GM21786 (cell line): ENCODE data around the gene YBX2.

Experiments
- ATAC-seq: cut with Tn5 transposase; IDR thresholded peaks from one replicate; pipeline ENCODE4 v1.9.1; 2021; ENCODE audit not compliant: unreplicated experiment

The YBX2 gene

DNA sequence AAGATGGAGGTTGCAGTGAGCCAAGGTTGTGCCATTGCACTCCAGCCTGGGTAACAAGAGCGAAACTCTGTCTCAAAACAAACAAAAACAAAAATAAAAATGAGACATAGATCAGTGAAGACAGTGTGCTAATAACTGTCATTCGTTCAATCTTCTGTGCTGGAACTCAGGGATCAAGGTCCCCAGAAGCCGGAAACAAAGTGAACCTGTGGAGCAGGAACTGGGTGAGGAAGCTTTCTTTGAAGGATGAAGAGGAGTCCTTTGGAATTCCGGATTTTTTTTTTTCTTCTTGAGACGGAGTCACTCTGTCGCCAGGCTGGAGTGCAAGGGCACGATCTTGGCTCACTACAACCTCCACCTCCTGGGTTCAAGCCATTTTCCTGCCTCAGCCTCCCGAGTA, 15.0 kb downstream of the YBX2 start:
- ATAC-seq: no peak

DNA sequence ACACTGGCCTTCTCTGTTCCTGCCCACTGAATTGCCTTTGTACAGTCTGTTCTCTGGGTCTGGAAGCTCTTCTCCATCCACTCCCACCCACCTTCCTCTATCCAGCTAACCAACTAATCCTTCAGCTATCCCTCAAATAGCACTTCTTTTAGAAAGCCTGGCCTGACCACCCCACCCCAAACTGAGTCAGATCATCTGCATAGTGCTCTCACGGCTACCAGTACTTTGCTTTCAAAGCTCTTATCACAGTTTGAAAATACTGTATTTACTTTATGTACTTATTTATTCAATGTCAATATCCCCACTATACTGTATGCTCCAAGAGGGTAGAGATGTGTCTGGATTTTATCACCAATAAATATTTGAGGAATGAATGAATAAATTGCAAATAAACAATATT, 27.7 kb downstream of the YBX2 start:
- ATAC-seq: no peak

DNA sequence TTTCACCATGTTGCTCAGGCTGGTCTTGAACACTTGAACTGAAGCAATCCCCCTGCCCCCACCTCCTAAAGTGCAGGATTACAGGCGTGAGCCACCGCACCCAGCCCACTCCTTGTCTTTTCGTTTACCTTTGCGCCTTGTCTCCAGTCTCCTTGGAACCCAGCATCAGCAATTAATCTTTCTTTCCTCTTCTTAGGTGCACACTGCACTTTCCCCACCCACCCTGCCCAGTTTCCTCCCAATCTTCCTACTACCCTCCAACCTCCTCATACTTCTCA, 30.7 kb downstream of the YBX2 start:
- no peak for ATAC-seq

DNA sequence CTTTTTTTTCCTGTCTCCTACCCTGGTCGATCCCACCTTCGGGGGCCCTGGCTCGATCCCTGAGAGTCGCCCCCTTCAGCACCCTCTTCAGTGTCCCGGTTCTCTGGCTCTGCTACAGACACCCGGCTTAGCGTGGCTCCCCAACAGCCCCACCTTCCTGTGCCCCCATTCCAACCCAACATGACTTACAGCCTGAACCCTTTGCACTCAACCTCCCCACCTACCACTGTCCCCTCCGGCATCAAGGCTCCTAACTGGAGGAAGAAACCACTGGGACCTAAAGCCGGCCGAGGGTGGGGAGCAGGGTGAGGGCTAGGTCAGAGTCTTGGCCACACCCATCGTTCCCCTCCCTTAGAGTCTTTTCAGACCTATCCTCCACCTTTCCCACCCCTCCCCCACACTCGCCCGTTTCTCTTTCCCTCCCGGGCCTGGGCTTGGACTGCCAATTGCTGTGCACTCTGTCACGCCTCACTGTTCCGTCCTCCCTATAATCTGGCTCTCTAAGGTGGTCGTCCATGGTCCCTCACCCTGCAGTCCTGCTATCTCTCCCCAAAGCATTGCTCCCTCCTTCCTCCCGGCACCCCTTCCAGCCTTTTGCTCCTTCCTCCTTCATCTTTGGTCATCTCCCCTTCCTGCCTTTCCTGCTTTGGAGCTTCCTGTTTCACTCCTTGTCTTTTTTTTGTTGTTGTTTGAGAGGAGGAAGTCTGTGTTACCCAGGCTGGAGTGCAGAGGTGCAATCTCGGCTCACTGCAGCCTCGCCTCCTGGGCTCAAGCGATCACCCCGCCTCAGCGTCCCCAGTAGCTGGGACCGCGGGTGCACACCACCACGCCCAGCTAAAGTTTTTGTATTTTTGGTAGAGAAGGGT, 31.3 kb downstream of the YBX2 start:
- ATAC-seq: no peak

DNA sequence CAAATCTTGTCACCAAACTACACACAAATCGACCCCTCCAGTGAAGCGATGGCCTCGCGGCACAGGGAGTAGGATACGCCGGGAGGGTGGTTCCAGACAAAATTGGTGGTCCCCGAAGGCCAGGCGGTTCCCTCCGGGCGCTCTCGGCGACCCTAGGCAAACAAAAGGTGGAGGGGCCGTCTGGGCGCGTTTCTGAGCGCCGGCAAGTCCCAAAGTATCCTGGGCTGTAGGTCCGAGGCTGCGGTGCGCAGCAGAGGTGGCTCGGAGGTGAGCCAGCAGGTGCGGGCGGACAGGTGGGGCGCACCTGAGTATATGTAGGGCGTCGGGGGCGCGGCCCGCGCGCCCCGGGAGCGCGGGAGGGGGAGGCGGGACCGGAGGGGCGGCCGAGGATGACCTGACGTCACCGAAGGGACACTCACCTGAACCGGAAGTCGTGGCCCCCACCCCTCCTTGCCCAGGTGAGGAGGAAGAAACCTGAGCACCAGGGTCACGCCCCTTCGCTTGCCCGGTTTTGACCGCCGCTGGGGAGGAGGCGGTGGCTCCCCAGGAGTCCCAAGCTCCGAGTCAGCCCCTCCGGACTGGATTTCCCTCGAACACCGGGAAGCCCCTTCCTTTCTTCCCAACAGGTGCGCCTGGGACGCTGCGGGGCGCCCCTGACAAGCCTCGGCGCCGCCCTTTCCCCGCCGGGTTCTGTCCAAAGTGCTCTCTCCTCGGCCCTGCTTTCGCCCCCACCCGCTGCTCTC, 32.1 kb downstream of the YBX2 start, which contains the start of gene CLDN7:
Gene CLDN7, minus strand, starts transcription at position 287 of the 743 bp plus-strand sequence. CDS start 435 bp downstream, outside the sequence.
- no peak for ATAC-seq

DNA sequence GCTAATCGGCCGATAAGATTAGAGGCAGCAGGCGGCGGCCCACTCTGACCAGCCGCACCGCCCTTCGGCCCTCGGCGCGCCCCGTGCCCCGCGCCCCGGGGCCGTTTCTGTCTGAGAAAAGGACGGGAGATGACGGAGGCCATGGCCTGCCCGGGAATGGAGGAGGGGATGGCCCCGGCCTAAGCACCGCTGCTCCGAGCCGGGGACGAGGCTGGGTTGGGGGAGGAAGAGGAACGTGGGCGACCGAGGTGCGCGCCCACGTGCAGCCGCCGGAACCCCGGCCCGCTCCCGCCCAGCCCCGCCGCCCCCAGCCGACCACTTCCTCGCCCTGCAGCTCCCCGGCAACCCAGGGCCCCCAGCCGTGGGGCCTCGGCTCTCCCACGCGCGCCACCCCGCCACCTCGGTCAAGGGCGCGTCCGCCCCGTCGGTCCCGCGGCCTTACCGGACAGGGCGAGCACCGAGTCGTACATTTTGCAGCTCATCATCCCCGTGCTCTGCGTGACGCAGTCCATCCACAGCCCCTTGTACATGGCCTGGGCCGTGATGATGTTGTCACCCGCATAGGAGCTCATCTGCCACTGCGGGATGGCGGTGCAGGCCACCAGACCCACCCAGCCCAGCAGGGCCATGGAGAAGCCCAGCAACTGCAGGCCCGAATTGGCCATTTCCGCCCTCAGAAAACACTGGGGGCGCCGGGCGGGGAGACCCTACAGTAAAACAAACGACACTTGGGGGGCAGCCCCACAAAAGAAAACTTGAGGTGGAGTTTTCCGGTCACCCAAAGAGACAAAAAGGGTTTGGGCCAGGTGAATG, 32.9 kb downstream of the YBX2 start:
- no peak for ATAC-seq

DNA sequence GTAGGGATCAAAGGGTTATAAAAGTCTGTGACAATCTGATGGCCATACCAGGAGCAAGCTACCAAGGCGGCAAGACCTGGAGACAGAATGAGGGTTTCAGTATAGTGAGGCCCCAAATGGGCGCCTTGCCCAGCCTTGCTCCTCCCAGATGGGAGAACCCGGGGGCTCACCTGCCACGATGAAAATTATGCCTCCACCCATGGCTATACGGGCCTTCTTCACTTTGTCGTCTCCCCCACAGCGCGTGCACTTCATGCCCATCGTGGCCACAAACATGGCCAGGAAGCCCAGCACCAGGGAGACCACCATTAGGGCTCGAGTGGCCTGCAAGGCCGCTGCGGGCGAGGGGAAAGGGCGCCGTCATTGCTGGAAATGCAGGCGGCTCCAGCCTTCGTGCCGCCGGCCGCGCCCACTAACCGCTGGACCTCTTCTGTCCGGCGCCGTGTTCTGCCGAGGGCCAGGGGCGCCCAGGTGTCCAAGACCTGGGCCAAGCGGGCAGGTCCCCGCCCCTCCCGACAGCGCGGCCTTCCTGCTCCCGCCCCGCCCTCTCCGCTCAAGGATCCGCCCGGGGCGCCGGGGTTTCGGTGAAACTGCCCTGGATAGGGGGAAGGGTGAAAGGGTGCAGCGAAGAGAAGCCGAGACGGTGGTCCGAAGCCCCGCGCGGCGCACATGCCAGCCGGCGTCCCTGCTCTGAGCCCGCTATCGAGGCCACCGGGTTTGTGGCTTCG, 33.6 kb downstream of the YBX2 start:
- no peak for ATAC-seq

DNA sequence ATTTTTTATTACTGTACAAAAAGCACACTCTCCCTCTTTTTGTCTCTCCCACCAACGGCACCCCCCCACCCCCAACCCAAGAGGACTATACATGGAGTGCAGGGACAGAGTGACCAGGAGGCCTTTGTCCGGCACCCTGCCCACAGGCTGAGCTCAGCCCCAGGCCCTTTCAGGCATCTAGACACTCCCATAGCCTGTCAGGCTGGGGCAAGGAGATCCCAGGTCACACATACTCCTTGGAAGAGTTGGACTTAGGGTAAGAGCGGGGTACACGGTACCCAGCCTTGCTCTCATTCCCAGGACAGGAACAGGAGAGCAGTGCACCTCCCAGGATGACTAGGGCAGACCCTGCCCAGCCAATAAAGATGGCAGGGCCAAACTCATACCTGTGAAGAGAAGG, 34.3 kb downstream of the YBX2 start:
- ATAC-seq: no peak

DNA sequence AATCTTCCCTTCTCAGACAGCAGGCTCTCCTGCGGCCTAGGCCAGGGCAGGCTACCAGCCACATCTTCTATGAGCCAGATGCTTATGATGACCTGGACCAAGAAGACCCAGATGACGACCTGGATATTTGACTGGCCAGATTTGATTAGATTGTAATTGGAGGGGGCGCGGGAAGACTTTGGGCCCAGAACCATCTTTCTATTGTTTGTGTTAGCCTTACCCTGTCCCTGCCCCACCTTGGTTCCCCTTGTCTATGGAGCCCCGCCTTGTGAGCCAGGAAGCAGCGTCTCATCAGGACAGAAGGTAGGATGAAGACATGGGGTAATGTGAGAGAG, 34.9 kb downstream of the YBX2 start:
- no peak for ATAC-seq

DNA sequence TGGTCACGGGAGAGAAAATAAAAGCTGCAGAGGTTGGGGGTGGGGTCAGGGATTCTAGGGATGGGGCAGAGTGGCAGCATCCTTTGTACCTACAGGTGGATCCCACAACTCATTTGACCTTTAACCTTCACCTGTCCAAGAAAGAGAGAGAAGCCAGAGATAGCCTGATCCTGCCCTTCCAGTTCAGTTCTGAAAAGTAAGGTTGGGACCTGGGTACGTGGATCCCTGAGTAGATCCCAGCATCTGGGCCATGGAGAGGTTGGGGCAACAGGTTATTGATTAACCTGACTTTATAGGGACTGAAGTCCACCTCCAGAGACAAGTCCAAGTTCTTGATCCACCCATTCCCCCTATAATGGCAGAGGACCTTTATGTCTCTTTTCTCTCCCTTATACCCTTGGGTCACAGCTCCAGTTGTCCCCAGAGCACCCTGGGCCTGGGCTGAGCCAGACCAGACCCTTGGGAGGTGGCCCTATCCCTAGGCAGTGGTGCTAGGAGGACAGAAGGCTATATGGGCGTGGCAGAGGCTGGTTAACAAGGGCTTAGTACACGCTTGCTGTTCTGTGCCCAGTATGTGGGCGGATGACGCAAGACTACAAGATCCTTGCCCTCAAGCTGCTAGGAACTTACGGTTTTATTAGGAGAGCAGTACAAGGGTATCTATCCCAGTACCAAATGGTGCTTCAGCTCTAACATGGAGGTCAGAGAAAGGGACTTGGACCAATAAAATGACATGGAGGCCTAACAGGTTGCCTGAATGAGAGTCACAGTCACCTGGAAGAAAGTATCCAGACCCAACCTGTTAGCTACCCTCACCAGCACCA, 35.5 kb downstream of the YBX2 start:
- no peak for ATAC-seq

DNA sequence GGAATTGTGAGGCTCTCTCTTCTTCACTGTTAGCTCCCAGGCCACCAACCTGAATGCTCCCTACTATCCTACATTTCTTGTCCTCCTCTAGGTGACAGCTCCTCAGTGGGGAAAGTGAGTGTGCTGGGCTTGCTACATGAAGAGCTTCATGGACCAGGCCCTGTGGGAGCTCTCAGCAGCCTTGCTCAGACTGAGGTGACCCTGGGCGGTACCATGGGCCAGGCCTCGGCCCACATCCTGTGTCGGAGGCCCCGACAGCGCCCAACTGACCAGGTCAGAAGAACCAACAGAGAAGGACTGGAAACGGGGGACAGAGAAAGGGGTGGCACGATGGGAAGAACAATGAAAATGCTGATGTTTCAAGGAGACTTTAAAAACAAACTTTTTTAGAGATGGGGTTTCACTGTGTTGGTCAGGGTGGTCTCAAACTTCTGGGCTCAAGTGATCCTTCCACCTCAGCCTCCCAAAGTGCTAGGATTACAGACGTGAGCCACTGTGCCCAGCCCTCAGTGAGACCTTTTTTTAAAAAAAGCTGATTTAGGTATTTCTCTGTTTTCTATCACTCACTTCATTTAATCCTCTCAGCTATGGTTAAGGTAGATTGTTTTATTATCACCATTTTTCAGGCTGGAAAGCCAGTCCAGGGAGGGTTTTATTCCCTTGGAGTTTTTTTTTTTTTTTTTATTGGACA, 37.5 kb downstream of the YBX2 start:
- no peak for ATAC-seq

DNA sequence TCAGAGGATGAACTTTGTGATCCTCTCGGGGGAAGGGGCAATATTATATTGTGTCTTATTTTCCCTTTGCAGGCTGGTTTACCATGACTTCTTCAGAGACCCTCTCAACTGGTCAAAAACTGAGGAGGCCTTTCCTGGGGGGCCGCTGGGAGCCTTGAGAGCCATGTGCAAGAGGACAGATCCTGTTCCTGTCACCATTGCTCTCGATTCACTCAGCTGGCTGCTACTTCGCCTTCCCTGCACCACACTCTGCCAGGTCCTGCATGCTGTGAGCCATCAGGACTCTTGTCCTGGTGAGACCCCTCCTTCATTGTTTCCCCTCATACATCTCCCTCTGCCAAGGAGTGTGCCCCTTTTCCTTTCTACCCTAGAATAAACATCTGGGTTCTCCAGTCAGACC, 39.9 kb downstream of the YBX2 start:
- no peak for ATAC-seq

DNA sequence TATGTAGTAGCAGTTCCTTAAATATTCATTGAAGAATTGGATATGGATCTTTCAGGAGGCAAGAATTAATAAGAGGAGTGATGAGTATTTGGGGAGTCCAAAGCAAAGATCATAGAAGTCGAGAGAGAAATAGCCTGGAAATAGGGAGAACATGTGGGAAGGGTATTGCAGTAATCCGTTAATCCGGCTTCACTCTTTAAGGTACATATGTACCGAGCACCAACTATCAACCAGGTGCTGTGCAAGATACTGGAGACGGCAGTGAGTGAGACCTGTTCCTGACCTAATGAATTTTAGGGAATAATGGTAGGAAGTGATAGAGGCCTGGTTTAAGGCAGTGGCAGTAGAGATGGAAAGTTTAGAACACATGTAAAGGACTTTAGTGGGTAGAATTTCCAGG, 41.4 kb downstream of the YBX2 start:
- ATAC-seq: no peak

DNA sequence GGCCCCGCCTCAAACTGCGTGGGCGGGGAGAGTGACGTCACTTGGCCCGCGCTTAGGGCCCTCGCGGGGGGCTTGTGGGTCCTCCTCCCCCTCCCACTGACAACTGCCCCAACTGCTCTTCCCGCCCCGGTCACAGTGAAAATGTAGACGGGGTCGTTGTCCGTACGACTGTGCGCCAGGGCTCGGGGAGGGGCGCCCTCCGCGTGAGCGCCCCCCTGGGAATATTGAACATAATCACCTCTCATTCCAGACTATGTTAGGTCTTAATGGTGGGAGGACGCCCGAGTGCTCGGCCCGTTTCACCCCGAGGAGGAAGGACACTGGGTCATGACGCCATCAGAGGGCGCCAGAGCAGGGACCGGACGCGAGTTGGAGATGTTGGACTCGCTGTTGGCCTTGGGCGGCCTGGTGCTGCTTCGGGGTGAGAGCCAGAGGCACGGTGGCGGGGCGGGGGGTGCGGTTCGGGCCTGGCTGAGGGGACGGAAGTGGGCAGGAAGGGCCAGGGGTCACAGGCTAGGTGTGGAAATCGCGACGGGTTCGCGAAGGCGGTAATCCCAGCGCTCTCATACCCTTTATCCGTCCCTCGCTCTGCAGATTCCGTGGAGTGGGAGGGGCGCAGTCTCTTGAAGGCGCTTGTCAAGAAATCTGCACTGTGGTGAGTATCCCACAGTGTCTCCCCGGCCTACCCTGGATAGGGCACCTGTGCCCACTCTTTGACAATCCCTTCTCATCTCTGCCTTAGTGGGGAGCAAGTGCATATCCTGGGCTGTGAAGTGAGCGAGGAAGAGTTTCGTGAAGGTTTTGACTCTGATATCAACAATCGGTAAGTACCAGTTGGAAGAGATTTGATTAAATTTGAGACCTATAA, 42.0 kb downstream of the YBX2 start, which contains the start of gene ELP5:
Gene ELP5, plus strand, starts transcription at position 40 of the 868 bp plus-strand sequence. Its CDS starts 336 bp downstream, at position 376.
- peak; percentile 45 for ATAC-seq

DNA sequence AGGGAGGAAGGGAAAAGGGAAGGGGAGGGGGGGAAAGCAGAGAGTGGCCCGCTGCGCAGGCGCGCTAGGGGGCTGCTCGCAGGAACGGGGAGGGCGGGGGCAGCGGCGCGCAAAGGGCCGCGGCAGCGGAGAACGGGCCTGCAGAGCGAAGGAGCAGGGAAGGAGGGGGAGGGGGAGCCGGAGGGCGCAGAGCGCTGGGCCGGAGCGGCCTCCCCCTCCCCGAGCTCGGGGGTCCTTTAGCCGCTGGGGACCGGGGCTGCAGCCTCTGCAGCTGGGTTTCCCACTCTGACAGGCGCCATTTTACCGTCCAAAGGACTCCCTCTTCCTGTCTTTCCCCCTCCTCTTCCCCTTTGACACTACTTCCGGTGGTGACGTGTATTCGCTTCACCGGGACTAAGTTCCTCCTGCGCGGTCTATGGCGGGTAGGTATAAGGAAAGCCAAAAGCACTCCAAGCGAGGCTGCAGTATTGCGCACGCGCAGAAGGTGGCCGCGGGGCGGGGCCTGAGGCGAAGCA, 42.7 kb downstream of the YBX2 start, which contains the start of gene CTDNEP1:
Gene CTDNEP1, minus strand, starts transcription at position 74 of the 515 bp plus-strand sequence. CDS start 438 bp downstream, outside the sequence.
- ATAC-seq: peak; percentile 87

DNA sequence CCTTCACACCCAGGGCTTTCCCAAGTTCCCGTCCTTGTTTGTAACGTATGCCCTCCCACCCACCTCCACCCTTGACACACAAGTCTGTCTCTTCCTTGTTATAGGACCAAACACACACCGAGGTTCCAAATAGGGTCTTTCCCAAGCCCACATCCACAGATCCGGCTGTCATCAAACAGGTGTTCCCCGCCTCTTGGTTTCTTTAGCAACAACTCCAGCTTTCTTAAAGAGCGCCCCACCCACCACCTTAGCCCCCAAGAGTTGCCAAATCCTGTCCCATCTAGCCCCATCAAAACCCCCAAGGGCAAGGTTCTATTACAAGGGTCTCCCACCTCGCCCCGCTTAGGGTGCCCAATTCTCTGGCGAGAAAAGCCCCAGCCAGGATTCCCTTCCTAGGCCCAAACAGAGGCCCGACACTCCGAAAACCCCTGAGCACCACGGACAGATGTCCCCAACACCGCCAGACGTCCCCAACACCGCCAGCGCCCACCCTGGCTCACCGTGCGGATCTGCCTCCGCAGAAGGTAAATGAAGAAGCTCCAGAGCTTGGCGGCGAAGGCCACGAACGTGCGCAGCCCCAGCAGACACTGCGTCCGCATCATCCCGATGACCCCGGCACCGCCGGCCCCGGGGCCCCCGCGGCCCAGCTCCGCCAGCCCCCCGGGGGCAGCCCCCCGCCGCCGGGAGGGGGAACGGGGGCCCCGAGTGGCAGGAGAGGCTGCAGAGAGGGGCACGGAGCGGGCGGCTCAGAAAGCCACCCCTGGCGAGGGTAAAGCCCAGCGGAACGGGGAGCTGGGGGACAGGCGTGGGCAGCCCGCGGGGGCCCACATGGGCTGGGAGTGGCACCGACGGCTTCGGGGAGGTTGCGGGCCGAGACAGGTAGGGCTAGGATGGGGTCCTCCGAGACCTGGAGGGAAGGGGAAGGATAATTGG, 43.5 kb downstream of the YBX2 start:
- ATAC-seq: no peak

DNA sequence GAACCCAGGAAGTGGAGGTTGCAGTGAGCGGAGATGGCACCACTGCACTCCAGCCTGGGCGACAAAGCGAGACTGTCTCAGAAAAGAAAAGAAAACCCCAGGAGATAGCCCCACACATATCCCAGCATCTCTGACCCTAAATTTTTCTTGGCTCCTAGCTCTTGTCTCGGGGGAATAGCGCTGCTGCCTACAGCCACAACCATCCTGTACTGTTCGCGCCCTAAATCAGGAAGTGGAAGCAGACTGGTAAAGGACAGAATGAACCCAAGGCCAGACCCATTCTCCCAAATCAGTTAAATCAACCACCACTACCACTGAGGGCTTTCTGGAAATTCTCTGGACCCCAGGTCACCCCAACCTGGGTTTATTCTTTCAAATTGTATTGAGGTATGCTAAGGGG, 44.6 kb downstream of the YBX2 start:
- ATAC-seq: no peak
